GM23248 (cell line): ENCODE measurements around the gene SEZ6.

Source experiments
- EZH2 ChIP-seq: fragments of 200-600 bp; sonication (generic); IDR thresholded peaks from 2 replicates; pipeline ENCODE4 v1.6.1; 2018; ENCODE audit warnings: antibody characterized with exemption, mild to moderate bottlenecking; ENCODE audit not compliant: insufficient read depth, poor library complexity, severe bottlenecking
- EZH2phosphoT487 ChIP-seq: fragments of 200-600 bp; sonication (generic); IDR thresholded peaks from 2 replicates; pipeline ENCODE4 v1.6.1; 2018; ENCODE audit warnings: antibody characterized with exemption, moderate library complexity, mild to moderate bottlenecking, low read depth; ENCODE audit not compliant: insufficient read depth

DNA sequence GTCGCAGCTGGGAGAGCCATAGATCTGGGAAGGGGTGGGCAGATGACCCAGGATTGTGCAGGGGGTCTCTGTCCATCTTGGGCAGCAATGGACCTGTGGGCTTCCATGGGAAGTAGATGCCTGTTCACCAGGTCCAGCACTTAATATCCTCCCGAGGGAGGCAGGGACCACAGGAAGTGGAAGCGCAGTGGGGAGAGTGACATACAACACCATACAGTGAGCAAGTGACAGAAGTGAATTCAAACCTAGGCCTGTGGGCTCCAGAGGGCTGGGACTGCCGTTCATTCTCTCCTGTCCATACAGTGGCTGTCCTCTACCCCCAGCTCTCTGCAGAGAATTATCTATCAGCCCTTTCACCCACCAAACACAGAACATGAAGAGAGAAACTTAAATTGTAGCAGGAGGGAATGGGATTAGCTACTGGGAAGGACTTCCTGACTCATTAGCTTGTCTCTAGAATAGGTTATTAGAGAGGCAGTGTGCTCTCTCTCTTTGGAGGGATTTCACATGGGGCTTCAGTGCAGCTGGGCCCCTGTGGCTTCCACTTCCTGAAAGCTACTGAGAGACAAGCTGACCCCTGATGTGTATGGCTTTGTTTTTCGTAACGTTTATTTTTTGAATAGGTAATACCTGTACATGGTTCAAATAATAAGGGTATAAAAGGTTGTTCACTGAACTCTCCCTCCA, 13.1 kb upstream of the SEZ6 start:
- no peak for TF ChIP-seq EZH2phosphoT487
- TF ChIP-seq EZH2: no peak
